Ishikawa (cell line): ENCODE measurements around the gene MYO9A.

ENCODE experiments used
- CEBPB ChIP-seq: IDR thresholded peaks from 2 replicates; pipeline ENCODE4 v1.6.1; 2012
- CREB1 ChIP-seq: IDR thresholded peaks from 2 replicates; pipeline ENCODE4 v1.6.1; 2012; ENCODE audit warnings: low read depth
- EGR1 ChIP-seq: IDR thresholded peaks from 2 replicates; pipeline ENCODE4 v1.6.1; 2012
- EP300 ChIP-seq: IDR thresholded peaks from 2 replicates; pipeline ENCODE4 v1.6.1; 2012; ENCODE audit warnings: borderline replicate concordance
- FOXM1 ChIP-seq: IDR thresholded peaks from 2 replicates; pipeline ENCODE4 v1.6.1; 2012; ENCODE audit warnings: low read depth, borderline replicate concordance
- MAX ChIP-seq: IDR thresholded peaks from 2 replicates; pipeline ENCODE4 v1.6.1; 2012
- NFIC ChIP-seq: IDR thresholded peaks from 2 replicates; pipeline ENCODE4 v1.6.1; 2012
- RAD21 ChIP-seq: IDR thresholded peaks from 2 replicates; pipeline ENCODE4 v1.6.1; 2012; ENCODE audit warnings: low read depth
- TAF1 ChIP-seq: IDR thresholded peaks from 2 replicates; pipeline ENCODE4 v1.6.1; 2012; ENCODE audit warnings: low read depth, mild to moderate bottlenecking
- TCF12 ChIP-seq: IDR thresholded peaks from 2 replicates; pipeline ENCODE4 v1.6.1; 2012; ENCODE audit warnings: low read depth
- TEAD4 ChIP-seq: IDR thresholded peaks from 2 replicates; pipeline ENCODE4 v1.6.1; 2012
- USF1 ChIP-seq: IDR thresholded peaks from 2 replicates; pipeline ENCODE4 v1.6.1; 2012
- YY1 ChIP-seq: IDR thresholded peaks from 2 replicates; pipeline ENCODE4 v1.6.1; 2012; ENCODE audit warnings: low read depth
- ZBTB7A ChIP-seq: IDR thresholded peaks from 2 replicates; pipeline ENCODE4 v1.6.1; 2012; ENCODE audit warnings: low read depth
- TF ChIP-seq, protein P1 (sequence below): IDR thresholded peaks from 2 replicates; pipeline ENCODE4 v1.6.1; 2012; ENCODE audit warnings: low read depth, mild to moderate bottlenecking

MYO9A gene

DNA sequence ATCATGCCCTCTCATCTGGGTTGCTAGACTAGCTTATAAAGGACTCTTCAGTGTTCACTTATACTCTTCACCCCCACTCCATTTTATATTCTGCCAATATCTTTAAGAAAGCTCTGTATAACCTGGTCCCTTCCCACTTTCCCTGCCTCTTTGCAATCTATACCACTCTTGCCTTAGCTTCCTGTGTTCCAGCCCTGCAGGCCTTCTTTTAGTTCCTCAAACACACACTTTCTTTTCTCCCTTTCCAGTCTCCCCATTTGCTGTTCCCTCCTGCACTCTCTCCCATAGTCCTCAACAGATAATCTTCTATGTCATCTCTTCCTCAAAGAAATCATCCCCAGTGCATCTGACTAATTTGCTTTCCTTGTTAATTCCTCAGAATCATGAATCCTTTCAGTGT, 29.0 kb upstream of the MYO9A start:
- TF ChIP-seq TAF1 (no peak), FOXM1 (no peak), ZBTB7A (no peak), TCF12 (no peak), EGR1 (no peak), CEBPB (no peak), NFIC (no peak), USF1 (no peak), TEAD4 (no peak), CREB1 (no peak), RAD21 (no peak), MAX (no peak), EP300 (no peak)
- TF ChIP-seq, protein P1, sequence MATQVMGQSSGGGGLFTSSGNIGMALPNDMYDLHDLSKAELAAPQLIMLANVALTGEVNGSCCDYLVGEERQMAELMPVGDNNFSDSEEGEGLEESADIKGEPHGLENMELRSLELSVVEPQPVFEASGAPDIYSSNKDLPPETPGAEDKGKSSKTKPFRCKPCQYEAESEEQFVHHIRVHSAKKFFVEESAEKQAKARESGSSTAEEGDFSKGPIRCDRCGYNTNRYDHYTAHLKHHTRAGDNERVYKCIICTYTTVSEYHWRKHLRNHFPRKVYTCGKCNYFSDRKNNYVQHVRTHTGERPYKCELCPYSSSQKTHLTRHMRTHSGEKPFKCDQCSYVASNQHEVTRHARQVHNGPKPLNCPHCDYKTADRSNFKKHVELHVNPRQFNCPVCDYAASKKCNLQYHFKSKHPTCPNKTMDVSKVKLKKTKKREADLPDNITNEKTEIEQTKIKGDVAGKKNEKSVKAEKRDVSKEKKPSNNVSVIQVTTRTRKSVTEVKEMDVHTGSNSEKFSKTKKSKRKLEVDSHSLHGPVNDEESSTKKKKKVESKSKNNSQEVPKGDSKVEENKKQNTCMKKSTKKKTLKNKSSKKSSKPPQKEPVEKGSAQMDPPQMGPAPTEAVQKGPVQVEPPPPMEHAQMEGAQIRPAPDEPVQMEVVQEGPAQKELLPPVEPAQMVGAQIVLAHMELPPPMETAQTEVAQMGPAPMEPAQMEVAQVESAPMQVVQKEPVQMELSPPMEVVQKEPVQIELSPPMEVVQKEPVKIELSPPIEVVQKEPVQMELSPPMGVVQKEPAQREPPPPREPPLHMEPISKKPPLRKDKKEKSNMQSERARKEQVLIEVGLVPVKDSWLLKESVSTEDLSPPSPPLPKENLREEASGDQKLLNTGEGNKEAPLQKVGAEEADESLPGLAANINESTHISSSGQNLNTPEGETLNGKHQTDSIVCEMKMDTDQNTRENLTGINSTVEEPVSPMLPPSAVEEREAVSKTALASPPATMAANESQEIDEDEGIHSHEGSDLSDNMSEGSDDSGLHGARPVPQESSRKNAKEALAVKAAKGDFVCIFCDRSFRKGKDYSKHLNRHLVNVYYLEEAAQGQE = no peak

- no peak for TF ChIP-seq YY1
- no peak for TF ChIP-seq MAX
- no peak for TF ChIP-seq TCF12
- no peak for TF ChIP-seq TAF1
- no peak for TF ChIP-seq FOXM1
- no peak for TF ChIP-seq USF1
Observed at GRCh38 chr15:72146221-72146620, 28.3 kb upstream of the MYO9A start.

DNA sequence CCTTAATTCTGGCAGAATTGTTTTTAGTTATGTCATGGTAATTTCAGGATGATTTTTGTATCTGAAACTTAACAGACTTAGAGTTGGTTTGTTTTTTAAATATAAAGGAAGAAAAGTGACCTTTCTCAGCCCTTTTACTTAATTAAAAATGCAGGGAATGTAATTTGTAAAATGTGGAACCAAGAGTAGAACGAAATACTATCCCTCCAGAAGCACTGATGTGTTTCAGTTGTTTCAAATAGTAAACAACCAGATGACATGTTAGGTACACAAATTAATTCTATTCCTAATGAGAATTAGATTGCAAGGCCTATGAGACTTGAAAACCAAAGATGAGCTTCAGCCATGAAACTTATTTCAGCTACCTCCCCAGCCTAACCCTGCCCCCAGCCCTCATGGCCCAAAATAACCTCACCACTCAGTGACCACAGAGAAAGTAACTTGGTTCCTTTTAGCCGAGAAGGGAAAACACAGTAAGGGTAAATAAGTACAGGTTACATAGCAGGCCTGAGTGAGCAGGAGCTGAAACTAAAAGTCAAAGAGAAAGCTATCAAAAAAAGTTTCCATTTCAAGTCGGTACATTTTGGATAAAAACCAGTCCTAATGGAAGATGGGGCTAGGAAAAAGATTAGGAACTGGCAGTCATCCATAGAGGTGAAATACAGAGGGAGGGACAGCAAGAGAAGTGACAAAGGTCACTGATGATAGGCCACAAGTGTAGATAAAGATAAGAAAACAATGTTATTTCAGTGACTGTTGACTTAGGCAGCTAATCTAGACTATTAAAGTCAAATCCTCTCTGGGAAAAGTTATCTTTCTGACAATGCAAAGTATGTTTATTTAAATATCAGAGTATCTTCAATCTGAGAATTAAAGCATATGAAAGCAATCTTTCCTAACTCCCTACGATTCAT, 23.5 kb upstream of the MYO9A start:
- TF ChIP-seq CREB1 (no peak), FOXM1 (no peak), NFIC (no peak), EGR1 (no peak), TAF1 (no peak)

GRCh38 chr15:72140088-72140487, 22.1 kb upstream of the MYO9A start:
- no peak for TF ChIP-seq USF1
- TF ChIP-seq EGR1 = no peak
- TF ChIP-seq, protein P1 = no peak
- TF ChIP-seq FOXM1 = no peak
- TF ChIP-seq EP300 = no peak
- TF ChIP-seq CEBPB = no peak
- no peak for TF ChIP-seq NFIC
- TF ChIP-seq TAF1 = no peak
- no peak for TF ChIP-seq MAX
- TF ChIP-seq TCF12 = no peak

GRCh38 chr15:72139667-72140066, 21.7 kb upstream of the MYO9A start:
- TF ChIP-seq YY1 (no peak), CEBPB (no peak), ZBTB7A (no peak), USF1 (no peak), TEAD4 (no peak), MAX (no peak), TCF12 (no peak), TAF1 (no peak), EP300 (no peak), FOXM1 (no peak), CREB1 (no peak)
- TF ChIP-seq, protein P1 = no peak
